GM23338 (cell line): ENCODE measurements around the gene MED13L. TPM values are rescaled to one million over a fixed set of nuclear protein-coding genes. Genes with fewer than 3 reads are reported as not detected.

Source experiments
- ATAC-seq: fragments of 200-7000 bp; cut with Tn5 transposase; 3 replicates; pipeline ENCODE4 v1.9.1; 2020
- DNase-seq: peaks from one replicate; pipeline ENCODE4 v3.0.0-alpha.2; 2015; ENCODE audit warnings: low spot score
- H2AFZ ChIP-seq: fragments of 200-600 bp; sonication (generic); 2 replicates; pipeline ENCODE4 v1.8.0; 2016; ENCODE audit warnings: antibody characterized with exemption, mild to moderate bottlenecking, moderate library complexity
- H3F3A ChIP-seq: fragments of 200-600 bp; sonication (generic); replicated peaks from 2 replicates; pipeline ENCODE4 v1.8.0; 2017; ENCODE audit warnings: antibody characterized with exemption, mixed run types, low read depth
- H3K27ac ChIP-seq: fragments of 200-600 bp; sonication (generic); 2 replicates; pipeline ENCODE4 v1.6.1; 2016; ENCODE audit warnings: low read depth
- H3K27me3 ChIP-seq: fragments of 200-600 bp; sonication (generic); 2 replicates; pipeline ENCODE4 v1.8.0; 2016; ENCODE audit warnings: mild to moderate bottlenecking, mixed run types, moderate library complexity; ENCODE audit not compliant: insufficient read depth
- H3K36me3 ChIP-seq: fragments of 200-600 bp; sonication (generic); 2 replicates; pipeline ENCODE4 v1.8.0; 2016; ENCODE audit warnings: mild to moderate bottlenecking; ENCODE audit not compliant: insufficient read depth
- H3K4me1 ChIP-seq: fragments of 200-600 bp; sonication (generic); 2 replicates; pipeline ENCODE4 v1.8.0; 2016; ENCODE audit warnings: mild to moderate bottlenecking, moderate library complexity; ENCODE audit not compliant: insufficient read depth
- H3K4me2 ChIP-seq: fragments of 200-600 bp; sonication (generic); 2 replicates; pipeline ENCODE4 v1.7.1; 2017; ENCODE audit warnings: mixed run types
- H3K4me3 ChIP-seq: fragments of 200-600 bp; sonication (generic); 2 replicates; pipeline ENCODE4 v1.6.1; 2016; ENCODE audit warnings: mixed run types
- H3K79me2 ChIP-seq: fragments of 200-600 bp; sonication (generic); replicated peaks from 2 replicates; pipeline ENCODE4 v1.8.0; 2017; ENCODE audit warnings: mild to moderate bottlenecking; ENCODE audit not compliant: insufficient read depth
- H3K9me2 ChIP-seq: fragments of 200-600 bp; sonication (generic); 2 replicates; pipeline ENCODE4 v1.8.0; 2017; ENCODE audit not compliant: insufficient read depth
- H4K20me1 ChIP-seq: fragments of 200-600 bp; sonication (generic); replicated peaks from 2 replicates; pipeline ENCODE4 v1.8.0; 2017; ENCODE audit warnings: mild to moderate bottlenecking; ENCODE audit not compliant: insufficient read depth
- H3K27ac Mint-ChIP-seq: 2 replicates; pipeline ENCODE4 v1.8.0; 2020; ENCODE audit warnings: inconsistent platforms, mild to moderate bottlenecking, moderate library complexity, mixed read lengths
- H3K27me3 Mint-ChIP-seq: 3 replicates; pipeline ENCODE4 v1.8.0; 2022; ENCODE audit warnings: low read depth, mild to moderate bottlenecking, moderate library complexity, mixed read lengths, inconsistent platforms; ENCODE audit not compliant: insufficient read depth, poor library complexity
- H3K36me3 Mint-ChIP-seq: 3 replicates; pipeline ENCODE4 v1.8.0; 2021; ENCODE audit warnings: low read depth, mild to moderate bottlenecking, inconsistent platforms, moderate library complexity, mixed read lengths
- H3K4me1 Mint-ChIP-seq: 3 replicates; pipeline ENCODE4 v1.8.0; 2020; ENCODE audit warnings: mild to moderate bottlenecking, inconsistent platforms, mixed read lengths
- H3K4me3 Mint-ChIP-seq: 3 replicates; pipeline ENCODE4 v1.8.0; 2021; ENCODE audit warnings: moderate library complexity, mild to moderate bottlenecking, inconsistent platforms, mixed read lengths
- H3K9me3 Mint-ChIP-seq: 3 replicates; pipeline ENCODE4 v1.8.0; 2020; ENCODE audit warnings: moderate library complexity, mild to moderate bottlenecking, inconsistent platforms, mixed read lengths
- CREB1 ChIP-seq: fragments of 250-450 bp; sonication (Bioruptor Pico); IDR thresholded peaks from 2 replicates; pipeline ENCODE4 v1.5.0; 2020; ENCODE audit warnings: low read depth, mild to moderate bottlenecking, moderate library complexity
- ETS1 ChIP-seq: IDR thresholded peaks from 2 replicates; pipeline ENCODE4 v1.6.1; 2016; ENCODE audit warnings: antibody characterized with exemption
- EZH2 ChIP-seq: fragments of 200-600 bp; sonication (generic); IDR thresholded peaks from one replicate; pipeline ENCODE4 v1.8.0; 2017; ENCODE audit warnings: antibody characterized with exemption, mild to moderate bottlenecking, low read depth; ENCODE audit not compliant: unreplicated experiment
- EZH2phosphoT487 ChIP-seq: fragments of 200-600 bp; sonication (generic); IDR thresholded peaks from one replicate; pipeline ENCODE4 v1.8.1; 2018; ENCODE audit warnings: antibody characterized with exemption; ENCODE audit not compliant: unreplicated experiment
- JUNB ChIP-seq: IDR thresholded peaks from one replicate; pipeline ENCODE4 v1.6.1; 2016; ENCODE audit warnings: antibody characterized with exemption; ENCODE audit not compliant: unreplicated experiment
- NANOG ChIP-seq: IDR thresholded peaks from 2 replicates; pipeline ENCODE4 v1.6.1; 2016; ENCODE audit warnings: antibody characterized with exemption, borderline replicate concordance
- POLR2AphosphoS5 ChIP-seq: IDR thresholded peaks from 2 replicates; pipeline ENCODE4 v1.6.1; 2016; ENCODE audit warnings: antibody characterized with exemption, low read depth
- STAT1 ChIP-seq: IDR thresholded peaks from one replicate; pipeline ENCODE4 v1.6.1; 2016; ENCODE audit warnings: antibody characterized with exemption; ENCODE audit not compliant: unreplicated experiment
- ZNF114 ChIP-seq: fragments of 250-450 bp; sonication (Bioruptor Pico); IDR thresholded peaks from 2 replicates; pipeline ENCODE4 v1.5.0; 2020; ENCODE audit warnings: mild to moderate bottlenecking, moderate library complexity
- ZNF331 ChIP-seq: fragments of 250-450 bp; sonication (Bioruptor Pico); IDR thresholded peaks from 2 replicates; pipeline ENCODE4 v1.5.0; 2020; ENCODE audit warnings: low read depth, mild to moderate bottlenecking, moderate library complexity
- polyA plus RNA-seq: library from polyadenylated mRNA; unstranded; fragments of >200 nt; fragmentation: Nextera tagmentation; extraction: Ambion mirVana; gene quantifications from 2 replicates; pipeline ENCODE4 v1.2.1, GENCODE V29; 2016
- total RNA-seq: library from RNA; depleted of rRNA; stranded (reverse); fragments of >200 nt; shearing (Covaris generic); gene quantifications from 2 replicates; pipeline ENCODE4 v1.2.3, GENCODE V29; 2014
- TF ChIP-seq, protein P1 (sequence below): fragments of 250-450 bp; sonication (Bioruptor Pico); IDR thresholded peaks from 2 replicates; pipeline ENCODE4 v1.5.0; 2020; ENCODE audit warnings: mild to moderate bottlenecking, moderate library complexity
- TF ChIP-seq, protein P2 (sequence below), 2 experiments: fragments of 200-600 bp in 1 of 2; sonication (generic) in 1 of 2; conservative IDR thresholded peaks; 2 replicates each; pipeline versions ENCODE4 v1.5.1 to v1.6.1; 2016 to 2017; ENCODE audit warnings: antibody characterized with exemption in 2 of 2, low read depth in 2 of 2, mild to moderate bottlenecking in 2 of 2, moderate library complexity in 1 of 2
- TF ChIP-seq, protein P3 (sequence below): IDR thresholded peaks from one replicate; pipeline ENCODE4 v1.6.1; 2018; ENCODE audit warnings: antibody characterized with exemption; ENCODE audit not compliant: unreplicated experiment

MED13L gene
- total and polyA plus RNA-seq, 2 experiments from 2014 or later = 20.9 to 73.6 TPM

GRCh38 chr12:116135209-116135930 is 142.1 kb downstream of the MED13L start:
- no peaks in the 10 kb centered on the region for H4K20me1 ChIP-seq
- no peak for ATAC-seq

More at GRCh38 chr12:116135209-116135930, 142.1 kb downstream of the MED13L start:
- Histone ChIP-seq H3F3A (no peaks in the 10 kb centered on the region), H3K27me3 (no peaks in the 10 kb centered on the region), H2AFZ (no peak overlapping the region), H3K4me2 (no peak overlapping the region), H3K4me1 (peaks cover 44% of the 10 kb centered on the region), H3K79me2 (peaks cover 89% of the 10 kb centered on the region), H3K4me3 (no peak overlapping the region), H3K9me2 (no peaks in the 10 kb centered on the region), H3K27ac (no peak overlapping the region), H3K36me3 (no peaks in the 10 kb centered on the region)
- no peak overlapping the region for H3K4me3 Mint-ChIP-seq
- TF ChIP-seq EZH2phosphoT487 (no peak), CREB1 (CRISPR knock-in tag) (no peak), ZNF114 (CRISPR knock-in tag) (no peak), NANOG (no peak), JUNB (no peak), POLR2AphosphoS5 (no peak), ZNF331 (CRISPR knock-in tag) (no peak), ETS1 (no peak), EZH2 (no peak), STAT1 (no peak)
- TF ChIP-seq, protein P1, sequence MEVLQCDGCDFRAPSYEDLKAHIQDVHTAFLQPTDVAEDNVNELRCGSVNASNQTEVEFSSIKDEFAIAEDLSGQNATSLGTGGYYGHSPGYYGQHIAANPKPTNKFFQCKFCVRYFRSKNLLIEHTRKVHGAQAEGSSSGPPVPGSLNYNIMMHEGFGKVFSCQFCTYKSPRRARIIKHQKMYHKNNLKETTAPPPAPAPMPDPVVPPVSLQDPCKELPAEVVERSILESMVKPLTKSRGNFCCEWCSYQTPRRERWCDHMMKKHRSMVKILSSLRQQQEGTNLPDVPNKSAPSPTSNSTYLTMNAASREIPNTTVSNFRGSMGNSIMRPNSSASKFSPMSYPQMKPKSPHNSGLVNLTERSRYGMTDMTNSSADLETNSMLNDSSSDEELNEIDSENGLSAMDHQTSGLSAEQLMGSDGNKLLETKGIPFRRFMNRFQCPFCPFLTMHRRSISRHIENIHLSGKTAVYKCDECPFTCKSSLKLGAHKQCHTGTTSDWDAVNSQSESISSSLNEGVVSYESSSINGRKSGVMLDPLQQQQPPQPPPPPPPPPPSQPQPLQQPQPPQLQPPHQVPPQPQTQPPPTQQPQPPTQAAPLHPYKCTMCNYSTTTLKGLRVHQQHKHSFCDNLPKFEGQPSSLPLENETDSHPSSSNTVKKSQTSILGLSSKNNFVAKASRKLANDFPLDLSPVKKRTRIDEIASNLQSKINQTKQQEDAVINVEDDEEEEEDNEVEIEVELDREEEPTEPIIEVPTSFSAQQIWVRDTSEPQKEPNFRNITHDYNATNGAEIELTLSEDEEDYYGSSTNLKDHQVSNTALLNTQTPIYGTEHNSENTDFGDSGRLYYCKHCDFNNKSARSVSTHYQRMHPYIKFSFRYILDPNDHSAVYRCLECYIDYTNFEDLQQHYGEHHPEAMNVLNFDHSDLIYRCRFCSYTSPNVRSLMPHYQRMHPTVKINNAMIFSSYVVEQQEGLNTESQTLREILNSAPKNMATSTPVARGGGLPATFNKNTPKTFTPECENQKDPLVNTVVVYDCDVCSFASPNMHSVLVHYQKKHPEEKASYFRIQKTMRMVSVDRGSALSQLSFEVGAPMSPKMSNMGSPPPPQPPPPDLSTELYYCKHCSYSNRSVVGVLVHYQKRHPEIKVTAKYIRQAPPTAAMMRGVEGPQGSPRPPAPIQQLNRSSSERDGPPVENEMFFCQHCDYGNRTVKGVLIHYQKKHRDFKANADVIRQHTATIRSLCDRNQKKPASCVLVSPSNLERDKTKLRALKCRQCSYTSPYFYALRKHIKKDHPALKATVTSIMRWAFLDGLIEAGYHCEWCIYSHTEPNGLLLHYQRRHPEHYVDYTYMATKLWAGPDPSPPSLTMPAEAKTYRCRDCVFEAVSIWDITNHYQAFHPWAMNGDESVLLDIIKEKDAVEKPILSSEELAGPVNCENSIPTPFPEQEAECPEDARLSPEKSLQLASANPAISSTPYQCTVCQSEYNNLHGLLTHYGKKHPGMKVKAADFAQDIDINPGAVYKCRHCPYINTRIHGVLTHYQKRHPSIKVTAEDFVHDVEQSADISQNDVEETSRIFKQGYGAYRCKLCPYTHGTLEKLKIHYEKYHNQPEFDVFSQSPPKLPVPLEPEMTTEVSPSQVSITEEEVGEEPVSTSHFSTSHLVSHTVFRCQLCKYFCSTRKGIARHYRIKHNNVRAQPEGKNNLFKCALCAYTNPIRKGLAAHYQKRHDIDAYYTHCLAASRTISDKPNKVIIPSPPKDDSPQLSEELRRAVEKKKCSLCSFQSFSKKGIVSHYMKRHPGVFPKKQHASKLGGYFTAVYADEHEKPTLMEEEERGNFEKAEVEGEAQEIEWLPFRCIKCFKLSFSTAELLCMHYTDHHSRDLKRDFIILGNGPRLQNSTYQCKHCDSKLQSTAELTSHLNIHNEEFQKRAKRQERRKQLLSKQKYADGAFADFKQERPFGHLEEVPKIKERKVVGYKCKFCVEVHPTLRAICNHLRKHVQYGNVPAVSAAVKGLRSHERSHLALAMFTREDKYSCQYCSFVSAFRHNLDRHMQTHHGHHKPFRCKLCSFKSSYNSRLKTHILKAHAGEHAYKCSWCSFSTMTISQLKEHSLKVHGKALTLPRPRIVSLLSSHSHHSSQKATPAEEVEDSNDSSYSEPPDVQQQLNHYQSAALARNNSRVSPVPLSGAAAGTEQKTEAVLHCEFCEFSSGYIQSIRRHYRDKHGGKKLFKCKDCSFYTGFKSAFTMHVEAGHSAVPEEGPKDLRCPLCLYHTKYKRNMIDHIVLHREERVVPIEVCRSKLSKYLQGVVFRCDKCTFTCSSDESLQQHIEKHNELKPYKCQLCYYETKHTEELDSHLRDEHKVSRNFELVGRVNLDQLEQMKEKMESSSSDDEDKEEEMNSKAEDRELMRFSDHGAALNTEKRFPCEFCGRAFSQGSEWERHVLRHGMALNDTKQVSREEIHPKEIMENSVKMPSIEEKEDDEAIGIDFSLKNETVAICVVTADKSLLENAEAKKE (CRISPR knock-in tag) = no peak
- TF ChIP-seq, protein P2, sequence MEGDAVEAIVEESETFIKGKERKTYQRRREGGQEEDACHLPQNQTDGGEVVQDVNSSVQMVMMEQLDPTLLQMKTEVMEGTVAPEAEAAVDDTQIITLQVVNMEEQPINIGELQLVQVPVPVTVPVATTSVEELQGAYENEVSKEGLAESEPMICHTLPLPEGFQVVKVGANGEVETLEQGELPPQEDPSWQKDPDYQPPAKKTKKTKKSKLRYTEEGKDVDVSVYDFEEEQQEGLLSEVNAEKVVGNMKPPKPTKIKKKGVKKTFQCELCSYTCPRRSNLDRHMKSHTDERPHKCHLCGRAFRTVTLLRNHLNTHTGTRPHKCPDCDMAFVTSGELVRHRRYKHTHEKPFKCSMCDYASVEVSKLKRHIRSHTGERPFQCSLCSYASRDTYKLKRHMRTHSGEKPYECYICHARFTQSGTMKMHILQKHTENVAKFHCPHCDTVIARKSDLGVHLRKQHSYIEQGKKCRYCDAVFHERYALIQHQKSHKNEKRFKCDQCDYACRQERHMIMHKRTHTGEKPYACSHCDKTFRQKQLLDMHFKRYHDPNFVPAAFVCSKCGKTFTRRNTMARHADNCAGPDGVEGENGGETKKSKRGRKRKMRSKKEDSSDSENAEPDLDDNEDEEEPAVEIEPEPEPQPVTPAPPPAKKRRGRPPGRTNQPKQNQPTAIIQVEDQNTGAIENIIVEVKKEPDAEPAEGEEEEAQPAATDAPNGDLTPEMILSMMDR (conservative IDR thresholded peaks at IDR 0.05; ENCODE audit: low read depth in 2 of 2) = no peak
- TF ChIP-seq, protein P3, sequence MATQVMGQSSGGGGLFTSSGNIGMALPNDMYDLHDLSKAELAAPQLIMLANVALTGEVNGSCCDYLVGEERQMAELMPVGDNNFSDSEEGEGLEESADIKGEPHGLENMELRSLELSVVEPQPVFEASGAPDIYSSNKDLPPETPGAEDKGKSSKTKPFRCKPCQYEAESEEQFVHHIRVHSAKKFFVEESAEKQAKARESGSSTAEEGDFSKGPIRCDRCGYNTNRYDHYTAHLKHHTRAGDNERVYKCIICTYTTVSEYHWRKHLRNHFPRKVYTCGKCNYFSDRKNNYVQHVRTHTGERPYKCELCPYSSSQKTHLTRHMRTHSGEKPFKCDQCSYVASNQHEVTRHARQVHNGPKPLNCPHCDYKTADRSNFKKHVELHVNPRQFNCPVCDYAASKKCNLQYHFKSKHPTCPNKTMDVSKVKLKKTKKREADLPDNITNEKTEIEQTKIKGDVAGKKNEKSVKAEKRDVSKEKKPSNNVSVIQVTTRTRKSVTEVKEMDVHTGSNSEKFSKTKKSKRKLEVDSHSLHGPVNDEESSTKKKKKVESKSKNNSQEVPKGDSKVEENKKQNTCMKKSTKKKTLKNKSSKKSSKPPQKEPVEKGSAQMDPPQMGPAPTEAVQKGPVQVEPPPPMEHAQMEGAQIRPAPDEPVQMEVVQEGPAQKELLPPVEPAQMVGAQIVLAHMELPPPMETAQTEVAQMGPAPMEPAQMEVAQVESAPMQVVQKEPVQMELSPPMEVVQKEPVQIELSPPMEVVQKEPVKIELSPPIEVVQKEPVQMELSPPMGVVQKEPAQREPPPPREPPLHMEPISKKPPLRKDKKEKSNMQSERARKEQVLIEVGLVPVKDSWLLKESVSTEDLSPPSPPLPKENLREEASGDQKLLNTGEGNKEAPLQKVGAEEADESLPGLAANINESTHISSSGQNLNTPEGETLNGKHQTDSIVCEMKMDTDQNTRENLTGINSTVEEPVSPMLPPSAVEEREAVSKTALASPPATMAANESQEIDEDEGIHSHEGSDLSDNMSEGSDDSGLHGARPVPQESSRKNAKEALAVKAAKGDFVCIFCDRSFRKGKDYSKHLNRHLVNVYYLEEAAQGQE = no peak
- H3K9me3 Mint-ChIP-seq = no peaks in the 10 kb centered on the region
- H3K36me3 Mint-ChIP-seq = no peaks in the 10 kb centered on the region
- peaks cover 48% of the 10 kb centered on the region for H3K4me1 Mint-ChIP-seq
- no peak for DNase-seq
- H3K27ac Mint-ChIP-seq = 0 out of 2 replicates have a peak overlapping the region, but pooled peaks have one; percentile 35
- H3K27me3 Mint-ChIP-seq = peaks cover 2% of the 10 kb centered on the region
